H9 (cell line): ENCODE measurements around the gene CLEC4E. TPM values are rescaled to one million over a fixed set of nuclear protein-coding genes. Genes with fewer than 3 reads are reported as not detected.

ENCODE experiments used
- DNase-seq: peaks from one replicate; pipeline ENCODE4 v3.0.0-alpha.2; 2017
- H2AFZ ChIP-seq: one replicate; pipeline ENCODE4 v1.6.1; 2013; ENCODE audit warnings: mild to moderate bottlenecking, low read length, control low read depth, moderate library complexity
- H2AK5ac ChIP-seq: 2 replicates; pipeline ENCODE4 v1.6.1; 2013; ENCODE audit warnings: low read length, control low read depth, mixed read lengths; ENCODE audit not compliant: insufficient read length
- H2BK120ac ChIP-seq: one replicate; pipeline ENCODE4 v1.6.1; 2013; ENCODE audit warnings: low read depth, mild to moderate bottlenecking, low read length, control low read depth, inconsistent platforms; ENCODE audit not compliant: poor library complexity, severe bottlenecking
- H2BK12ac ChIP-seq: 2 replicates; pipeline ENCODE4 v1.6.1; 2013; ENCODE audit warnings: low read length, control low read depth, mixed read lengths, low read depth; ENCODE audit not compliant: insufficient read length
- H2BK15ac ChIP-seq: 2 replicates; pipeline ENCODE4 v1.6.1; 2013; ENCODE audit warnings: low read depth, low read length, control low read depth
- H2BK20ac ChIP-seq: one replicate; pipeline ENCODE4 v1.6.1; 2013; ENCODE audit warnings: low read depth, mild to moderate bottlenecking, low read length, control low read depth, inconsistent platforms; ENCODE audit not compliant: poor library complexity, severe bottlenecking
- H2BK5ac ChIP-seq: 2 replicates; pipeline ENCODE4 v1.6.1; 2013; ENCODE audit warnings: low read length, control low read depth, mixed read lengths; ENCODE audit not compliant: insufficient read length
- H3K14ac ChIP-seq: 2 replicates; pipeline ENCODE4 v1.6.1; 2013; ENCODE audit warnings: low read length, control low read depth; ENCODE audit not compliant: insufficient read depth
- H3K18ac ChIP-seq: 2 replicates; pipeline ENCODE4 v1.6.1; 2013; ENCODE audit warnings: low read depth, mild to moderate bottlenecking, mixed read lengths, low read length, control low read depth; ENCODE audit not compliant: insufficient read length
- H3K23ac ChIP-seq: 2 replicates; pipeline ENCODE4 v1.6.1; 2013; ENCODE audit warnings: low read length, control low read depth, mixed read lengths, low read depth; ENCODE audit not compliant: insufficient read length
- H3K23me2 ChIP-seq: 2 replicates; pipeline ENCODE4 v1.6.1; 2013; ENCODE audit warnings: low read depth, mild to moderate bottlenecking, mixed read lengths, low read length, control low read depth; ENCODE audit not compliant: insufficient read length, poor library complexity, severe bottlenecking
- H3K27ac ChIP-seq: 2 replicates; pipeline ENCODE4 v1.5.1; 2013; ENCODE audit warnings: low read length, control low read depth, mixed read lengths, low read depth; ENCODE audit not compliant: insufficient read length
- H3K27me3 ChIP-seq: 2 replicates; pipeline ENCODE4 v1.6.1; 2013; ENCODE audit warnings: low read length, control low read depth, inconsistent platforms; ENCODE audit not compliant: insufficient read depth
- H3K4ac ChIP-seq: 2 replicates; pipeline ENCODE4 v1.6.1; 2013; ENCODE audit warnings: low read depth, mild to moderate bottlenecking, control low read depth, inconsistent platforms, low read length, moderate library complexity
- H3K4me1 ChIP-seq: 2 replicates; pipeline ENCODE4 v1.6.1; 2013; ENCODE audit warnings: low read length, control low read depth, inconsistent platforms; ENCODE audit not compliant: insufficient read depth
- H3K4me2 ChIP-seq: 2 replicates; pipeline ENCODE4 v1.6.1; 2013; ENCODE audit warnings: low read length, control low read depth, mixed read lengths; ENCODE audit not compliant: insufficient read length, insufficient read depth
- H3K56ac ChIP-seq: 2 replicates; pipeline ENCODE4 v1.6.1; 2013; ENCODE audit warnings: low read depth, mild to moderate bottlenecking, mixed read lengths, low read length, control low read depth; ENCODE audit not compliant: insufficient read length
- H3K79me1 ChIP-seq: 2 replicates; pipeline ENCODE4 v1.6.1; 2013; ENCODE audit warnings: low read depth, mild to moderate bottlenecking, moderate library complexity, low read length, control low read depth, inconsistent platforms; ENCODE audit not compliant: insufficient read depth, poor library complexity, severe bottlenecking
- H3K79me2 ChIP-seq: 2 replicates; pipeline ENCODE4 v1.6.1; 2013; ENCODE audit warnings: low read length, control low read depth, inconsistent platforms; ENCODE audit not compliant: insufficient read depth
- H3K9ac ChIP-seq: 2 replicates; pipeline ENCODE4 v1.6.1; 2013; ENCODE audit warnings: low read length, control low read depth, mixed read lengths; ENCODE audit not compliant: insufficient read length; ENCODE audit errors: extremely low read depth
- H3K9me3 ChIP-seq: one replicate; pipeline ENCODE4 v1.6.1; 2013; ENCODE audit warnings: low read depth, low read length, inconsistent platforms; ENCODE audit not compliant: control insufficient read depth
- H3T11ph ChIP-seq: one replicate; pipeline ENCODE4 v1.6.1; 2013; ENCODE audit warnings: mild to moderate bottlenecking, low read length, control low read depth, inconsistent platforms
- H4K20me1 ChIP-seq: one replicate; pipeline ENCODE4 v1.6.1; 2013; ENCODE audit not compliant: control insufficient read depth, insufficient read length, insufficient read depth
- H4K5ac ChIP-seq: 2 replicates; pipeline ENCODE4 v1.6.1; 2013; ENCODE audit warnings: low read depth, mild to moderate bottlenecking, mixed read lengths, low read length, control low read depth; ENCODE audit not compliant: insufficient read length
- H4K8ac ChIP-seq: replicated peaks from 2 replicates; pipeline ENCODE4 v1.6.1; 2013; ENCODE audit warnings: low read length, control low read depth, mixed read lengths, low read depth; ENCODE audit not compliant: insufficient read length
- H4K91ac ChIP-seq: 2 replicates; pipeline ENCODE4 v1.6.1; 2013; ENCODE audit warnings: low read depth, mild to moderate bottlenecking, moderate library complexity, mixed read lengths, low read length, control low read depth; ENCODE audit not compliant: insufficient read length
- H3K27ac Mint-ChIP-seq, 3 experiments: 2 replicates in 2 of 3; 3 replicates in 1 of 3; pipeline ENCODE4 v1.8.0; 2020 to 2021; ENCODE audit warnings: mixed read lengths in 3 of 3, mild to moderate bottlenecking in 1 of 3, moderate library complexity in 1 of 3
- H3K27me3 Mint-ChIP-seq: 2 replicates; pipeline ENCODE4 v1.8.0; 2021; ENCODE audit warnings: low read depth, mild to moderate bottlenecking, moderate library complexity, mixed read lengths
- H3K36me3 Mint-ChIP-seq, 3 experiments: 2 replicates in 2 of 3; 3 replicates in 1 of 3; pipeline ENCODE4 v1.8.0; 2020 to 2021; ENCODE audit warnings: low read depth in 3 of 3, mixed read lengths in 3 of 3; ENCODE audit not compliant: insufficient read depth in 1 of 3
- H3K4me1 Mint-ChIP-seq, 2 experiments: 2 replicates each; pipeline ENCODE4 v1.8.0; 2020; ENCODE audit warnings: mixed read lengths in 2 of 2
- H3K4me3 Mint-ChIP-seq, 2 experiments: 2 replicates in 1 of 2; 3 replicates in 1 of 2; pipeline ENCODE4 v1.8.0; 2020 to 2021; ENCODE audit warnings: mild to moderate bottlenecking in 2 of 2, mixed read lengths in 2 of 2, moderate library complexity in 1 of 2
- H3K9me3 Mint-ChIP-seq, 2 experiments: 2 replicates in 1 of 2; 3 replicates in 1 of 2; pipeline ENCODE4 v1.8.0; 2020; ENCODE audit warnings: mild to moderate bottlenecking in 2 of 2, mixed read lengths in 2 of 2, moderate library complexity in 1 of 2
- WGBS: extraction: QIAGEN DNeasy Blood & Tissue Kit; methylation state at CpG from one replicate; pipeline ENCODE4 v1.1.7; 2013; ENCODE audit warnings: missing lambda C conversion rate, low lambda C conversion rate, mixed read lengths; ENCODE audit not compliant: insufficient read length; ENCODE audit errors: extremely low coverage; 5-methylcytosine and 5-hydroxymethylcytosine counted together
- total RNA-seq: library from RNA; stranded (reverse); gene quantifications from 2 replicates; pipeline ENCODE4 v1.2.1, GENCODE V29; 2021
- TF ChIP-seq, protein P1 (sequence below): fragments of 200-600 bp; sonication (generic); conservative IDR thresholded peaks from 3 replicates; pipeline ENCODE4 v1.8.0; 2021; ENCODE audit warnings: antibody characterized with exemption, mild to moderate bottlenecking

Gene CLEC4E
- total RNA-seq, 1 experiment from 2014 or later, result not detected

GRCh38 chr12:8532045-8532444 lies 8.7 kb downstream of the CLEC4E start:
- no peaks in the 10 kb centered on the region for H3K79me2 ChIP-seq
- Mint-ChIP-seq H3K4me3 (no peak overlapping the region), H3K27ac (no peak overlapping the region), H3K27me3 (no peaks in the 10 kb centered on the region), H3K9me3 (no peaks in the 10 kb centered on the region), H3K36me3 (no peaks in the 10 kb centered on the region), H3K4me1 (peaks cover 7% of the 10 kb centered on the region in 2 experiments)
- H3K4me2 ChIP-seq, result no peak overlapping the region
- H3K9me3 ChIP-seq, result no peaks in the 10 kb centered on the region
- no peak overlapping the region for H3K14ac ChIP-seq
- no peak overlapping the region for H4K91ac ChIP-seq
- no peak overlapping the region for H3K56ac ChIP-seq
- H2BK5ac ChIP-seq, result no peak overlapping the region
- H3K23ac ChIP-seq, result no peak overlapping the region
- H3K27ac ChIP-seq, result no peak overlapping the region
- no CpG with 5 or more reads among the region's 7 CpGs for WGBS
- H3K79me1 ChIP-seq, result no peaks in the 10 kb centered on the region
- no peaks in the 10 kb centered on the region for H3K23me2 ChIP-seq
- no peak overlapping the region for H3T11ph ChIP-seq
- H2BK120ac ChIP-seq, result no peak overlapping the region
- TF ChIP-seq, protein P1, sequence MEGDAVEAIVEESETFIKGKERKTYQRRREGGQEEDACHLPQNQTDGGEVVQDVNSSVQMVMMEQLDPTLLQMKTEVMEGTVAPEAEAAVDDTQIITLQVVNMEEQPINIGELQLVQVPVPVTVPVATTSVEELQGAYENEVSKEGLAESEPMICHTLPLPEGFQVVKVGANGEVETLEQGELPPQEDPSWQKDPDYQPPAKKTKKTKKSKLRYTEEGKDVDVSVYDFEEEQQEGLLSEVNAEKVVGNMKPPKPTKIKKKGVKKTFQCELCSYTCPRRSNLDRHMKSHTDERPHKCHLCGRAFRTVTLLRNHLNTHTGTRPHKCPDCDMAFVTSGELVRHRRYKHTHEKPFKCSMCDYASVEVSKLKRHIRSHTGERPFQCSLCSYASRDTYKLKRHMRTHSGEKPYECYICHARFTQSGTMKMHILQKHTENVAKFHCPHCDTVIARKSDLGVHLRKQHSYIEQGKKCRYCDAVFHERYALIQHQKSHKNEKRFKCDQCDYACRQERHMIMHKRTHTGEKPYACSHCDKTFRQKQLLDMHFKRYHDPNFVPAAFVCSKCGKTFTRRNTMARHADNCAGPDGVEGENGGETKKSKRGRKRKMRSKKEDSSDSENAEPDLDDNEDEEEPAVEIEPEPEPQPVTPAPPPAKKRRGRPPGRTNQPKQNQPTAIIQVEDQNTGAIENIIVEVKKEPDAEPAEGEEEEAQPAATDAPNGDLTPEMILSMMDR, result no peak
- no peak overlapping the region for H3K9ac ChIP-seq
- no peak overlapping the region for H3K18ac ChIP-seq
- H3K4ac ChIP-seq, result no peak overlapping the region
- H3K27me3 ChIP-seq, result no peaks in the 10 kb centered on the region
- no peak overlapping the region for H2BK12ac ChIP-seq
- no peak overlapping the region for H2BK20ac ChIP-seq
- DNase-seq, result no peak
- no peak overlapping the region for H2BK15ac ChIP-seq
- no peak overlapping the region for H4K5ac ChIP-seq
- no peaks in the 10 kb centered on the region; the same call in 1 of the 2 replicates for H3K4me1 ChIP-seq
- no peak overlapping the region for H2AFZ ChIP-seq
- no peak overlapping the region for H2AK5ac ChIP-seq
- H4K20me1 ChIP-seq, result no peaks in the 10 kb centered on the region
- no peak overlapping the region for H4K8ac ChIP-seq
